Measurements from ENCODE around the gene GPC5.

- TF ChIP-seq, protein P1, sequence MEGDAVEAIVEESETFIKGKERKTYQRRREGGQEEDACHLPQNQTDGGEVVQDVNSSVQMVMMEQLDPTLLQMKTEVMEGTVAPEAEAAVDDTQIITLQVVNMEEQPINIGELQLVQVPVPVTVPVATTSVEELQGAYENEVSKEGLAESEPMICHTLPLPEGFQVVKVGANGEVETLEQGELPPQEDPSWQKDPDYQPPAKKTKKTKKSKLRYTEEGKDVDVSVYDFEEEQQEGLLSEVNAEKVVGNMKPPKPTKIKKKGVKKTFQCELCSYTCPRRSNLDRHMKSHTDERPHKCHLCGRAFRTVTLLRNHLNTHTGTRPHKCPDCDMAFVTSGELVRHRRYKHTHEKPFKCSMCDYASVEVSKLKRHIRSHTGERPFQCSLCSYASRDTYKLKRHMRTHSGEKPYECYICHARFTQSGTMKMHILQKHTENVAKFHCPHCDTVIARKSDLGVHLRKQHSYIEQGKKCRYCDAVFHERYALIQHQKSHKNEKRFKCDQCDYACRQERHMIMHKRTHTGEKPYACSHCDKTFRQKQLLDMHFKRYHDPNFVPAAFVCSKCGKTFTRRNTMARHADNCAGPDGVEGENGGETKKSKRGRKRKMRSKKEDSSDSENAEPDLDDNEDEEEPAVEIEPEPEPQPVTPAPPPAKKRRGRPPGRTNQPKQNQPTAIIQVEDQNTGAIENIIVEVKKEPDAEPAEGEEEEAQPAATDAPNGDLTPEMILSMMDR (IDR thresholded peaks at IDR 0.05; ENCODE audit: low read length) = no peak
- TF ChIP-seq EZH2 (IDR thresholded peaks at IDR 0.05; ENCODE audit: borderline replicate concordance, low read length) = no peak
Observed at GRCh38 chr13:92735909-92736308, 1337.5 kb downstream of the GPC5 start.

Data from OCI-LY1 (cell line).